ENCODE data around the gene RASSF8. TPM values are rescaled to one million over a fixed set of nuclear protein-coding genes. Genes with fewer than 3 reads are reported as not detected.

Gene RASSF8
- total RNA-seq, 1 experiment from 2014 or later = 51.2 TPM

- ChIA-PET CTCF (no interaction called here), POLR2A (ENCODE audit: unreplicated experiment) (interaction anchor here (0.7 kb wide), 2 partner anchors 11 to 81 kb away, joined by 4 to 5 read pairs; no protein-coding TSS in a partner anchor)
- Histone ChIP-seq H3F3A (ENCODE audit: low read length, unreplicated experiment) (no peaks in the 10 kb centered on the region), H2AFZ (ENCODE audit: low read length) (no peak overlapping the region), H4K20me1 (ENCODE audit: low read length) (peaks cover 4% of the 10 kb centered on the region), H3K4me2 (ENCODE audit: low read length) (no peak overlapping the region), H3K79me2 (ENCODE audit: low read length) (peaks cover 73% of the 10 kb centered on the region), H3K9me3 (ENCODE audit: low read length) (no peaks in the 10 kb centered on the region), H3K36me3 (ENCODE audit: low read depth, low read length) (no peaks in the 10 kb centered on the region), H3K27ac (ENCODE audit: low read length) (no peak overlapping the region), H3K4me3 (ENCODE audit: low read length) (no peak overlapping the region), H3K4me1 (ENCODE audit: insufficient read depth, low read length) (peaks cover 34% of the 10 kb centered on the region), H3K9me2 (replicated peaks; ENCODE audit: low read length) (no peaks in the 10 kb centered on the region), H3K9ac (ENCODE audit: low read length) (no peak overlapping the region), H3K27me3 (ENCODE audit: low read length) (no peaks in the 10 kb centered on the region)
- DNase-seq (no peak), ATAC-seq (no peak)
- no TSS peak for BruUV-seq (replicated peaks)
- intact Hi-C loops (cut with micrococcal nuclease) = no loop called here
- TF ChIP-seq, protein P1, sequence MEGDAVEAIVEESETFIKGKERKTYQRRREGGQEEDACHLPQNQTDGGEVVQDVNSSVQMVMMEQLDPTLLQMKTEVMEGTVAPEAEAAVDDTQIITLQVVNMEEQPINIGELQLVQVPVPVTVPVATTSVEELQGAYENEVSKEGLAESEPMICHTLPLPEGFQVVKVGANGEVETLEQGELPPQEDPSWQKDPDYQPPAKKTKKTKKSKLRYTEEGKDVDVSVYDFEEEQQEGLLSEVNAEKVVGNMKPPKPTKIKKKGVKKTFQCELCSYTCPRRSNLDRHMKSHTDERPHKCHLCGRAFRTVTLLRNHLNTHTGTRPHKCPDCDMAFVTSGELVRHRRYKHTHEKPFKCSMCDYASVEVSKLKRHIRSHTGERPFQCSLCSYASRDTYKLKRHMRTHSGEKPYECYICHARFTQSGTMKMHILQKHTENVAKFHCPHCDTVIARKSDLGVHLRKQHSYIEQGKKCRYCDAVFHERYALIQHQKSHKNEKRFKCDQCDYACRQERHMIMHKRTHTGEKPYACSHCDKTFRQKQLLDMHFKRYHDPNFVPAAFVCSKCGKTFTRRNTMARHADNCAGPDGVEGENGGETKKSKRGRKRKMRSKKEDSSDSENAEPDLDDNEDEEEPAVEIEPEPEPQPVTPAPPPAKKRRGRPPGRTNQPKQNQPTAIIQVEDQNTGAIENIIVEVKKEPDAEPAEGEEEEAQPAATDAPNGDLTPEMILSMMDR (conservative IDR thresholded peaks at IDR 0.05; ENCODE audit: low read depth, low read length) = no peak
- no peak for TF ChIP-seq EZH2 (IDR thresholded peaks at IDR 0.05; ENCODE audit: low read length, unreplicated experiment)
- TF ChIP-seq EZH2phosphoT487 (IDR thresholded peaks at IDR 0.05; ENCODE audit: borderline replicate concordance, low read length) = no peak
These were observed 76.1 kb downstream of the RASSF8 start for GRCh38 chr12:26034371-26035142.

- no peak overlapping the region for H3K27ac ChIP-seq (ENCODE audit: low read length)
These were observed 78.4 kb downstream of the RASSF8 start for GRCh38 chr12:26036877-26037276.

More at GRCh38 chr12:26036877-26037276, 78.4 kb downstream of the RASSF8 start:
- Histone ChIP-seq H3K4me1 (ENCODE audit: insufficient read depth, low read length) (peaks cover 26% of the 10 kb centered on the region), H3K4me2 (ENCODE audit: low read length) (no peak overlapping the region), H3K36me3 (ENCODE audit: low read depth, low read length) (no peaks in the 10 kb centered on the region), H3F3A (ENCODE audit: low read length, unreplicated experiment) (no peaks in the 10 kb centered on the region), H2AFZ (ENCODE audit: low read length) (no peak overlapping the region), H4K20me1 (ENCODE audit: low read length) (no peaks in the 10 kb centered on the region; the same call in 1 of the 2 replicates), H3K27me3 (ENCODE audit: low read length) (no peaks in the 10 kb centered on the region), H3K79me2 (ENCODE audit: low read length) (peaks cover 66% of the 10 kb centered on the region), H3K4me3 (ENCODE audit: low read length) (no peak overlapping the region), H3K9me2 (replicated peaks; ENCODE audit: low read length) (no peaks in the 10 kb centered on the region), H3K9me3 (ENCODE audit: low read length) (no peaks in the 10 kb centered on the region), H3K9ac (ENCODE audit: low read length) (no peak overlapping the region)
- ChIA-PET POLR2A (ENCODE audit: unreplicated experiment) (no interaction called here), CTCF (no interaction called here)
- DNase-seq (no peak), ATAC-seq (no peak)
- TF ChIP-seq EZH2 (IDR thresholded peaks at IDR 0.05; ENCODE audit: low read length, unreplicated experiment) (no peak), EZH2phosphoT487 (IDR thresholded peaks at IDR 0.05; ENCODE audit: borderline replicate concordance, low read length) (no peak)
- TF ChIP-seq, protein P1 (conservative IDR thresholded peaks at IDR 0.05; ENCODE audit: low read depth, low read length) = no peak
- no TSS peak for BruUV-seq (replicated peaks)
- intact Hi-C loops (cut with micrococcal nuclease) = no loop called here
